HCT116 (cell line): ENCODE results near the gene PRPF8. TPM values are rescaled to one million over a fixed set of nuclear protein-coding genes. Genes with fewer than 3 reads are reported as not detected.

Experiments used
- ATAC-seq: fragments of 200-7000 bp; cut with Tn5 transposase; 2 replicates; pipeline ENCODE4 v1.9.1; 2020; ENCODE audit warnings: mild to moderate bottlenecking, moderate library complexity
- BruUV-seq: library from RNA; stranded (reverse); fragments of 400-500 nt; replicated peaks from 2 replicates; lab custom pipeline; 2021; lab: Mats Ljungman, UMichigan
- CTCF ChIA-PET: fragments of 300-600 bp; sonication (Branson Sonifier 250); formaldehyde crosslinking; loops from one replicate; lab custom pipeline; 2021; ENCODE audit warnings: antibody characterized with exemption; lab: Charles Lee
- POLR2A ChIA-PET: fragments of 300-600, 350-600 bp; sonication (Branson Sonifier 250); formaldehyde crosslinking; loops from one replicate; lab custom pipeline; 2021; ENCODE audit warnings: antibody characterized with exemption; lab: Charles Lee
- RAD21 ChIA-PET, 2 experiments: fragments of 300-600 bp; sonication (Branson Sonifier 250); formaldehyde crosslinking; loops; one replicate each; lab custom pipeline; 2023; ENCODE audit warnings: low total read pairs in 2 of 2; ENCODE audit not compliant: uncharacterized antibody in 2 of 2, unreplicated experiment in 2 of 2, low non-redundant PET in 1 of 2; lab: Charles Lee
- DNase-seq: peaks from one replicate; pipeline ENCODE4 v3.0.0-alpha.2; 2010; ENCODE audit warnings: low read depth, low spot score
- H2AFZ ChIP-seq: fragments of 200-600 bp; shearing (Covaris generic), sonication (generic); 2 replicates; pipeline ENCODE4 v1.6.1; 2017; ENCODE audit warnings: low read depth, mixed run types, mixed read lengths, antibody characterized with exemption, low read length; ENCODE audit not compliant: poor library complexity, severe bottlenecking
- H3K27ac ChIP-seq: 2 replicates; pipeline ENCODE4 v1.5.1; 2012; ENCODE audit warnings: low read depth, low read length
- H3K27me3 ChIP-seq: fragments of 200-600 bp; sonication (generic); 2 replicates; pipeline ENCODE4 v1.6.1; 2016; ENCODE audit warnings: mixed run types, low read length, mixed read lengths; ENCODE audit not compliant: insufficient read depth
- H3K36me3 ChIP-seq, 2 experiments: fragments of 200-500 bp in 1 of 2; fragments of 200-600 bp in 1 of 2; sonication (Bioruptor generic) in 1 of 2; sonication (generic) in 1 of 2; 2 replicates each; pipeline versions ENCODE4 v1.5.1 to v1.6.1; 2014 to 2016; ENCODE audit warnings: low read length in 2 of 2, inconsistent platforms in 1 of 2, mixed read lengths in 1 of 2, mixed run types in 1 of 2; ENCODE audit not compliant: insufficient read depth in 2 of 2, control insufficient read depth in 1 of 2
- H3K4me1 ChIP-seq, 2 experiments: fragments of 200-600 bp in 1 of 2; sonication (generic) in 1 of 2; 2 replicates each; pipeline versions ENCODE4 v1.5.1 to v1.6.1; 2012 to 2017; ENCODE audit warnings: low read length in 2 of 2, inconsistent platforms in 1 of 2, mild to moderate bottlenecking in 1 of 2, mixed read lengths in 1 of 2, mixed run types in 1 of 2, moderate library complexity in 1 of 2; ENCODE audit not compliant: insufficient read depth in 2 of 2, control insufficient read depth in 1 of 2
- H3K4me2 ChIP-seq: fragments of 200-600 bp; sonication (generic); 2 replicates; pipeline ENCODE4 v1.6.1; 2017; ENCODE audit warnings: mixed run types, low read length, mixed read lengths
- H3K4me3 ChIP-seq, 2 experiments: fragments of 200-600 bp in 1 of 2; sonication (generic) in 1 of 2; replicated peaks in 1 of 2; 2 replicates each; pipeline ENCODE4 v1.5.1; 2011 to 2016; ENCODE audit warnings: low read length in 2 of 2, control low read depth in 1 of 2, low read depth in 1 of 2, mild to moderate bottlenecking in 1 of 2, mixed read lengths in 1 of 2, mixed run types in 1 of 2
- H3K79me2 ChIP-seq: fragments of 200-600 bp; sonication (generic); 2 replicates; pipeline ENCODE4 v1.6.1; 2017; ENCODE audit warnings: mild to moderate bottlenecking, mixed run types, low read length, moderate library complexity, mixed read lengths; ENCODE audit not compliant: insufficient read depth
- H3K9ac ChIP-seq: fragments of 200-600 bp; sonication (generic); 2 replicates; pipeline ENCODE4 v1.6.1; 2016; ENCODE audit warnings: low read length, mixed read lengths
- H3K9me2 ChIP-seq: fragments of 200-600 bp; sonication (generic), shearing (Covaris generic); 2 replicates; pipeline ENCODE4 v1.6.1; 2017; ENCODE audit warnings: mixed run types, mild to moderate bottlenecking, moderate library complexity; ENCODE audit not compliant: insufficient read depth
- H3K9me3 ChIP-seq, 2 experiments: fragments of 200-500 bp in 1 of 2; fragments of 200-600 bp in 1 of 2; sonication (Bioruptor generic) in 1 of 2; sonication (generic) in 1 of 2; 2 replicates each; pipeline ENCODE4 v1.6.1; 2014 to 2017; ENCODE audit warnings: low read length in 2 of 2, mixed read lengths in 2 of 2, inconsistent platforms in 1 of 2, low read depth in 1 of 2, mild to moderate bottlenecking in 1 of 2, mixed run types in 1 of 2, moderate library complexity in 1 of 2; ENCODE audit not compliant: control insufficient read depth in 1 of 2, insufficient read depth in 1 of 2
- H4K20me1 ChIP-seq: fragments of 200-600 bp; sonication (generic), shearing (Covaris generic); 2 replicates; pipeline ENCODE4 v1.6.1; 2017; ENCODE audit warnings: mixed run types, mild to moderate bottlenecking, moderate library complexity; ENCODE audit not compliant: insufficient read depth
- EGR1 ChIP-seq: IDR thresholded peaks from 2 replicates; pipeline ENCODE4 v1.6.1; 2012; ENCODE audit warnings: low read depth
- EZH2 ChIP-seq: fragments of 200-600 bp; sonication (generic); IDR thresholded peaks from 2 replicates; pipeline ENCODE4 v1.6.1; 2017; ENCODE audit warnings: antibody characterized with exemption, mixed run types
- POLR2A ChIP-seq: IDR thresholded peaks from 2 replicates; pipeline ENCODE4 v1.7.0; 2011; ENCODE audit warnings: borderline replicate concordance; ENCODE audit not compliant: insufficient read depth, insufficient read length; ENCODE audit errors: extremely low read depth
- POLR2AphosphoS5 ChIP-seq: IDR thresholded peaks from 2 replicates; pipeline ENCODE4 v1.6.1; 2011; ENCODE audit warnings: mild to moderate bottlenecking, low read depth, low read length, moderate library complexity
- REST ChIP-seq: IDR thresholded peaks from 2 replicates; pipeline ENCODE4 v1.6.1; 2012; ENCODE audit warnings: low read depth
- SRF ChIP-seq: IDR thresholded peaks from 2 replicates; pipeline ENCODE4 v1.6.1; 2012; ENCODE audit warnings: low read depth
- ZFX ChIP-seq: fragments of 450-650 bp; IDR thresholded peaks from 2 replicates; pipeline ENCODE4 v1.6.1; 2017
- ZNF274 ChIP-seq: fragments of 200-500 bp; sonication (Bioruptor generic); IDR thresholded peaks from 2 replicates; pipeline ENCODE4 v1.6.1; 2014; ENCODE audit warnings: mild to moderate bottlenecking, low read depth, low read length, inconsistent platforms
- intact Hi-C: fragments of 100-400 bp; cut with micrococcal nuclease; formaldehyde crosslinking; loops from 2 replicates; pipeline ENCODE4 v1.10.0; 2022
- total RNA-seq: library from RNA; stranded (reverse); gene quantifications from one replicate; pipeline ENCODE4 v1.2.1, GENCODE V29; 2021; ENCODE audit not compliant: unreplicated experiment
- TF ChIP-seq, protein P1 (sequence below): IDR thresholded peaks from 2 replicates; pipeline ENCODE4 v1.6.1; 2012

PRPF8 gene
- total RNA-seq, 1 experiment from 2014 or later: 386 TPM

GRCh38 chr17:1695365-1695764 lies 10.7 kb upstream of the PRPF8 start:
- no peak for DNase-seq
- Histone ChIP-seq H3K79me2 (no peaks in the 10 kb centered on the region), H3K36me3 (no peaks in the 10 kb centered on the region), H3K27me3 (no peaks in the 10 kb centered on the region), H3K9me2 (no peaks in the 10 kb centered on the region), H3K4me1 (no peaks in the 10 kb centered on the region), H3K4me2 (no peak overlapping the region), H3K9ac (no peak overlapping the region), H3K4me3 (no peak overlapping the region), H2AFZ (no peak overlapping the region), H4K20me1 (no peaks in the 10 kb centered on the region), H3K27ac (no peak overlapping the region), H3K9me3 (no peaks in the 10 kb centered on the region)
- intact Hi-C loops: no loop called here
- no TSS peak for BruUV-seq
- RAD21 ChIA-PET: no interaction called here
- ATAC-seq: no peak
- CTCF ChIA-PET: no interaction called here
- no peak for TF ChIP-seq POLR2AphosphoS5
- no peak for TF ChIP-seq ZFX
- TF ChIP-seq POLR2A: no peak
- POLR2A ChIA-PET: no interaction called here

- ChIA-PET CTCF (no interaction called here), RAD21 (no interaction called here), POLR2A (no interaction called here)
- no TSS peak for BruUV-seq
- intact Hi-C loops: no loop called here
- H3K4me2 ChIP-seq: no peak overlapping the region
- no peak overlapping the region for H3K4me3 ChIP-seq
- no peaks in the 10 kb centered on the region for H3K27me3 ChIP-seq
- H3K9ac ChIP-seq: no peak overlapping the region
- no peaks in the 10 kb centered on the region for H4K20me1 ChIP-seq
- H3K9me2 ChIP-seq: no peaks in the 10 kb centered on the region
- TF ChIP-seq SRF (no peak), EGR1 (no peak), ZNF274 (no peak), REST (no peak), EZH2 (no peak)
- TF ChIP-seq, protein P1, sequence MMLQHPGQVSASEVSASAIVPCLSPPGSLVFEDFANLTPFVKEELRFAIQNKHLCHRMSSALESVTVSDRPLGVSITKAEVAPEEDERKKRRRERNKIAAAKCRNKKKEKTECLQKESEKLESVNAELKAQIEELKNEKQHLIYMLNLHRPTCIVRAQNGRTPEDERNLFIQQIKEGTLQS: no peak
- ATAC-seq: no peak
- no peak for DNase-seq
- no peaks in the 10 kb centered on the region for H3K4me1 ChIP-seq
- H3K79me2 ChIP-seq: no peaks in the 10 kb centered on the region
- no peak overlapping the region for H2AFZ ChIP-seq
- no peaks in the 10 kb centered on the region for H3K9me3 ChIP-seq
- no peaks in the 10 kb centered on the region for H3K36me3 ChIP-seq
- H3K27ac ChIP-seq: no peak overlapping the region
Observed at GRCh38 chr17:1693339-1693738, 8.7 kb upstream of the PRPF8 start.
